EH (cell line): ENCODE measurements around the gene FOXC2.
A peak's percentile ranks its signal among the peaks of the same experiment; 100 is the strongest.

ENCODE experiments used
- DNase-seq: peaks from one replicate; pipeline ENCODE4 v3.0.0-alpha.2; 2015; ENCODE audit warnings: low read depth

The FOXC2 gene

DNA sequence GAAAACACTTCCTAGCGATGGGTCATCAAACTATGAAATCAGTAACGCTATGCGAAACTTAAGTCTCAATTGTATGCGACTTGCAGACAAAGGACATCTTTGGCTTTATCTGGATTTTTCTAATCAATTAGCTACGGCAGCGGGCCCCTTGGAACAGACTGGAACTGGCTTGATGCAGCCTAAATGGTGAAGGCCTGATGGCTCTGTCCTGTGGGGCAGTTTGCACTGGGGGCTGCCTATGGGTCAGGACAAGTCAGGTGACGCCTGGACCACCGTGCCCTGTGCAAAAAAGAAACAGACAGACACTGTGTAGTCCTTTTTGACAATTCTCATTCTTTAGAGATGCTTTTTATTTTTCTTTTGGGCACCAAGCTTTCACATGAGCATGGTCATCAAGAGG, 33.6 kb upstream of the FOXC2 start:
- no peak for DNase-seq

DNA sequence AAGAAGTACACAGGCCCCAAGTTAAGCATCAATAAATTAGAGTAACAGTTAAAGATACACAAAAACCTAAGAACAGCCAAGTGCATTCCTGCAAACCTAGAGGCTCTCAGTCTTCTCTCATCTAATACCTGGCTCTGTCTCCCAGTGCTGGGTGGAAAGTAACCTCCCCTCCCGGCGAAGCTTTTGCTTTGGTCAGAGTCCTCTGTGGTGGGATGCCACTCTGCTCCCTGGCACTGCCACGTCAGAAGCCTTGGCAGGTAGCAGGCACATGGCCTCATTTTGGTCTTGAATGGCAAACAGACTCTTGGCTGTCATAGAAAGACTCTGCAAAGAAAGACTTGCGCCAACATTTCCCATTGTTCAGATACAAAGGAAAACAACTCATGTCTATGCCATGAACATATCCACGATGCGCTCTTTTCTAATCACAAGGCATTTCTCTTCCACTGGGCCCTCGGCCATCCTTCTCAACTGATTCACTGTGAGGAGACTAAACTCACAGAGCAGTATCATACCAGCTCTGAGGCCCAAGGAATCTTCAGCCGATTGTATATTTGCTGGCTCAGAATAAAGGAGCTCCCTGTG, 32.8 kb upstream of the FOXC2 start:
- DNase-seq, result no peak

DNA sequence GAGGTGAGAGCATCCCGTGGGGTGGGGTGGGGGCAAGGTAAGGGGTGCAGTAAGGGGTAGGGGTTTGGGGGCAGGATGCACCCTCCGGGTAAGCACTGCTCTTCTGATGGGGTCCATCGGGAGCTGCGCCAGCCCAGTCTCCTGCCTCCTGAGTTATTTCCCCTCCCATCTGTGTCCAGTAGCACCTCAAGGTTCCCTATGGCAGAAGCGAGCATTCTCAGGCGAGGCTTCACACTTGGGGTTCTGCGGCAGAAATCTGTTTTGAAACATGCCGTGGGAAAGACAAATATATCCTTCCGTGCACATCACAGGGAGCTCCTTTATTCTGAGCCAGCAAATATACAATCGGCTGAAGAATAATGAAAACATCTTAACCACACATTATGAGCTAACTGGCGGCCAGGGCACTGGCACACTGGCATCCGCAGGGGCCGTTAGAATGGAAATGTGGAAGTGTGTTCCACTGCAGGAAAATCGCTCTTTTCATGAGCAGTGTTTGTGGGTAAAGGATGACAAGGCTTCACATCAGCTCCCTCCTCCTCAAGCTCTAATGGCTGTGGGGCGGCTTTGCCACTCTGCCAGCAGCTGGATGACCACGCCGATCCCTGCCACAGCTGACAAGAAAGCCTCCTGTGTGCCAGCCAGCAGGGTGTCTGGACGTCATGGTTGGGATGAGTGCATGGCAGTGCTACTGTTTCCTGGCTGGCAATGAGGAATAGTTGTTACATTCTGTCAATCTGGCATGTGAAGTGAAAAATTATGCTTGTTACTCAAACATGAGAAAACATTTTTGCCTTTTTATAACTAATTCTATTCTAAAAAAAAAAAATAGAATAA, 31.6 kb upstream of the FOXC2 start:
- no peak for DNase-seq

DNA sequence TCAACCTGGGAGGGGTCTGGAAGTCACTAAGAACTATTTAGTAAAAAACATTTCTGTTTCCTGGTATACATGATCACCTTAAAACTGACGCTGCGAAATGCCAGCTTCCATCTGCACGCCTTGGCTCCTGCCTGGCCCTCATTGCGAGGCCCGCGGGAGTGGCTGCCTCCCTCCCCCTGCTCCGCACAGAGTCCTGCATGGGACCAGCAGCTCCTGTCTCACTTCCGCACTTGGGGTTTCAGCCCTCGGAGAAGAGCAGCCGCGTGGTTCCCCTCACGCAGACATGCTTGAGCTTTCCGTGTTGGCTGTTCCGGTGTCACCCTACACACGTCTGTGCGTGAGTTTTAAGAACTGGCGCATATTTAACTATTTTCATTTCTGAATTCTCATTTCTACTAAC, 30.0 kb upstream of the FOXC2 start:
- DNase-seq, result no peak

DNA sequence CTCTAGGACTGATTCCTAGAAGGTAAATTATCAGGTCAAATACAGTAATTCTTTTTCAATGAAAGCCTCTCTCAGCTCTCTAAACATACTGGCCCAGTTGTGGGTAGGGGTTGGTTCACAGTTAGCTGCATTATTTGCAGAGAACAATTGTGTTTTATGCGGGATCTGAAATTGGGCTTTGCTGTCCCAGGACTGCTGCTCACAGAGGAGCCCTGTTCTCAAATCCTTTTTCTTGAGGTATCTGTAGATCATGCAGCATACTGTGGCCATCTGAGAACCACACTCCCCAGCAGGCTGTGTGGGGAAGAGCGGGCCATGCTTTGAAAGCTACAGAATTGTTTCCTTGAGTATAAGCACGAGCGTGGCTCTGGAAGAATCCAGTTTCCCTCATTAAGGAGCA, 29.1 kb upstream of the FOXC2 start:
- no peak for DNase-seq

DNA sequence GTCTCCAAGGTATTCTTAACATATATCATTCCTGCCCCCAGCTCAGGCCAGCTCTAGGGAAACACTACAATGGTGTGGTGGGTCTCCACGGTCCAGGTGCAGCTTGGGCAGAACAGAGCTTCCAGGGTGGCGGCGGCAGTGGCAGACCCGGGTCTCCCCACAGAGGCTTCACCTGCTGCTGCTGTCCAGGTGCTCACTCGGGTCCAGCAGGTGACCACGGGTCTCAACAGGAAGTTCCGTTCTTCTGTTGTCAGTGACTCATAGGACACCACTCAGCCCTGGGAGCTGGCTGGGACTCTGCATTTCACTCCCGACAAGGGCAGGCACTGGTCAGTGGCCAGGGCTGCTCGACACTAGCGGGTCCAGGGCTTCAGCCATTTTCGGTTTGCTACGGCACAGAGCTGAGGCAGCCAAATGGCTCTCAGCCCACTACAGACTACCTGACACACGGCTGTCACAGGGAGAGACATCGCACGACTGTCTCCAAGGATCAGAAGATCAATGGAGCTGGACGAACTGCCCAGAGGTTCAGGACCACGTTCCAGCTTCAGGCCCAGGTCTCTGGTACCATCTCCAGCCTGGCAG, 28.3 kb upstream of the FOXC2 start:
- DNase-seq, result no peak

DNA sequence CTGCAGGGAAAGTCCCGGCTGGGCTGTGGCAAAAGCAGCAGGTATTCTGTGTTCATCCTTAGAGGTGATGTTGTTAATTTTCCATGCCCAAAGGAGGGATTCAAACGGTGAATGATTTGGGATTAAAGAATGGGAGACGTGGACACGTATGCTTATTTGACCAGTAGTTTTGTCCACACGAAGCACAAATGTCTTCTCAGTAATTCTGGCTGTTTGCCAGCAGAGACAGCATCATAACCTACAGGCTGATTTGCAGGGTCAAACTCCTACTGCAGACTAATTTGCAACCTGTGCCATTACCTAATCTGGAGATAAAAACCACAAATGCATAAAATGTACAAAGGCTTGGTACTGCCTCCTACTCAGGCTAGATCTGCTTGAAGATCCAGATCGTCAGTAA, 25.7 kb upstream of the FOXC2 start:
- no peak for DNase-seq

DNA sequence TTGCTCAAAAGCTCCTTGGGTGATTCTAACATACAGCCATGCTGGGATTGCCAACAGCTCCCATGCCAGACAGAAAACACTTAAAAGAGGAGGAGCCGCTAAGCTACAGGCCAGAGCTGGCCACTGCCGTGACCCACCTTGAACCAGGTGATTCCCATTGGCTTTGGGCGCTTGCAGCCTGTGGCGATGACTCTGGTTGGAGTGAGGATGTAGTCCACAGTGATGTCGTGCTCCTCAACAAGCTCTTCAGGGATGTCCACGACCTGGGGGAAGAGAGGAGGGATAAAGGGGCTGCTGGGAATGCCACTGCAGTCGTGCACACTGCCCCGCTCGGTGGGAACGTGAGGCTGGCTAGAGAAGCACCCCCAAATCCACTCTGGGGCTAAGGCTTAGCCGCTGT, 25.1 kb upstream of the FOXC2 start:
- no peak for DNase-seq

DNA sequence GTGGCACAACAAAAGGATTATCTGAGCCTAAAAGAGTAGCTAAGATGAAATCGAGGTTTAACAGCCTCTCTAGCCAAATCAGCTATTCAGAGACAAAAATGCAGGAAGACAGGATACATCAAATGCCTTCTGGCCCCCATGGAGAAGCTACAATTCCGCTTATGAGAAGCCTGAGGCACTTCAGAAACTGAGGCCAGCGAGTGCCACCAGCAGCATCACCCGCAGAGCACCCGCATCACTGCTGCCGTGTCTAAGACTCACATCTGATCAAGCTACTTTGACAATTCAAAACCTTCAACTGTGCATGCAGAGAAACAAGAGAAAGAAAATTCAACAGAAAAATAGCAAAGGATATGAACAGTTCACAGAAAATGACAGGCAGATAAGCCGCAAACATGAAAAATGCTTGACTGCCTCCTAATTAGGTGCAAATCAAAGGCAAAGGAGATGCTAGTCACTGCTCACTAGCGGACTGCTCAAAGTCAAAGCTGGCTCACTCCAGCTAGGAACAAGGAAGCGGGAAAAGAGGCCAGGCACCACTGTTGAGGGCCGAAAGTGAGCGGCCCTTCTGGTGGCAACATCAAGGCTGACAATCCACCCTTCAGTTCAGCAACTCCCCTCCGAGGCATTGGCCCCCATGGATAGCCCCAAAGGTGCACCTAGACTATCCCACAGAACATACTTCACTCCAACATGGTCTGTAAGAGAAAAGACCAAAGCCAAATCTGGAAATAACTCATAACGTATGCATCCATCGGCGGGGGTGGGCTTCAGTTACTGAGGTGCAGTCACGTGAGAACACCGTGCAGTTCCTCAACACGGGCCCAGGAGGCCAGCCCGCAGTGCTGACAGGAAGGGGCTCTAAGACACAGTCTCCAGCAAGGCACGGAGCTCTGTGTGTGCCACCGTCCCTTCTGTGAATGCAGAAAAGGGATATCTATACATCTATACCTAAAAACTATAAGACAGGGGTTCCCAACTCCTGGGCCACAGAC, 23.6 kb upstream of the FOXC2 start:
- no peak for DNase-seq

DNA sequence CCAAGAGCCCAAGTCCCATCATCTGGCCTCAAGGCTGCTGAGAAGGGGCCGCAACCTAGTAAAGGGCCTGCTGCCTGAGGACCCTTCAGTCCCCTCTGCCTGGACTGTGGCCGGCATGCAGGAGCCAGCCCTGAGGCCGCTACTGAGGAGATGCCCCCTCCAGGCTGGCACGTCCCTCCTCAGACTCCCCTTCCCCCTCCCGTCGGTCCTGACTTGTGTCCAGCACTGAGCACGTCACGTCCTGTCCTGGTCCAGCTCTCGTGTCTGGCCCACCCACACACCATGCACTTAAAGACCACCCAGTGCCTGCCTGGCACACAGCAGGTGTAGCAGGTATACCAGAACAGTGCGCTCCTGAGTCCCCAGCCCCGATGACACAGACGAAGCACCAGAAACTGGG, 21.1 kb upstream of the FOXC2 start:
- no peak for DNase-seq

DNA sequence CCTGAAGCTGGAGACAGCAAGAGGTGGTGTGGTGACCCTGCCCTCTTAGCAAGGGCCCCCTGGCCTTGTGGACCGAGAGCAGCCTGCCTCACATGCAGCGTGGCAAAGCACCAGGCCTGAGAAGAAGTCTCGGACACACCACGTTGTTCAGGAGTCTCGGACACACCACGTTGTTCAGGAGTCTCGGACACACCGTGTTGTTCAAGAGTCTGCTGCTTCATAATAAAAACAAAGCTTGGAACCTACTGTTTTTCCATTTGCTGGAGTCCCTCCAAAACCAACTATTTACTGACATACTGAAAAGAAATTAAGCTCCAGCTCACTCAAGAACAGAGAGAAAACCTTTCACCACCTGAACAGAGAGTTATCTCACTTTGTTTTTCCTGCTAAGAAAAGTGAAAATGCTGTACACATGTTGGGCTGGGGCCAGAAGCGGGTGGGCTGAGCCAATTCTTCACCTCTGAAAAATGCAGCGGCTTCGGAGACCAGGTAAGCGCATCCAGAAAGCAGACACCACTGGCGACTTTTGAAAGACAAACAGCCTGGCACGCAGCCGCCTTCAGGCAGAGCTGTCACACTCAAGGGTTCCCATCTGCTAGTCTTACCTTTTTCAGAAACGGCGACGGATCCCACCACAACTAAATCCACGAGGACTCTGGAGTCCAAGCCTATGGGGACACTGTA, 20.5 kb upstream of the FOXC2 start:
- DNase-seq, result no peak

DNA sequence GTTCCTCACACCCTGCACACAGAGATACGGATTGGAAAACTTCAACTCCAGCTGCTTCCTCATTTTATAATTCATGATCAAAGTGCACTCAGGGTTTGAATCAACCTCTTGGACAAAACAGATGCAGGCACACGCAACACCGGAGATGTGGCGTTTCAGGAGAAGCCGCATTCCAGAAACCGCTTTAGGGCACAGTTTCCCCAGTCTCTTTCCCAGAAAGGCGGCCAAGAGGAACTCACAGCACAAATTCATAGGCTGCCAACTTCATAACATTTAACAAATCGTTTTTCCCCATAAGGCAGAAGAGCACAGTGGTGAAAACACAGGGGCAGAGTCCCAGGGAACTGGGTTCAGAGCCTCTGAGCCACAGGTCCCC, 20.0 kb upstream of the FOXC2 start:
- no peak for DNase-seq

DNA sequence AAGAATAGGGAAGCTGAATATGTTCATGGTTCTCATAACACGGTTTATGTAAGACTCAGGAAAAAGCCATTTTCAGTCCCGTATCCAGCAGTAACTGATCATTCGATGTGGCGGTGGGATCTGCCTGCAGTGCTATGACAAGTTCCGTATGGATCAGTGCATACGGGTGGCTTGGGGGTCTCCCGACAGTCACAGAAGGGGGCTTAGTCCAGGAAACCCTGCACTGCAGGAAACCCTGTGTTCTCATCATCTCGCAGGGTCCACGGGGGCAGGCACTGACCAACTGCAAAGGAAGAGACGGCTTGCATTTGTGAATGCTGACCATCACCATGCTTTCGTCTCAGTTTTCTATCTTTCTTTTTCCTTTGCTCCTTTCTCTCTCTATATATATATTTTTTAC, 19.3 kb upstream of the FOXC2 start:
- DNase-seq, result no peak

DNA sequence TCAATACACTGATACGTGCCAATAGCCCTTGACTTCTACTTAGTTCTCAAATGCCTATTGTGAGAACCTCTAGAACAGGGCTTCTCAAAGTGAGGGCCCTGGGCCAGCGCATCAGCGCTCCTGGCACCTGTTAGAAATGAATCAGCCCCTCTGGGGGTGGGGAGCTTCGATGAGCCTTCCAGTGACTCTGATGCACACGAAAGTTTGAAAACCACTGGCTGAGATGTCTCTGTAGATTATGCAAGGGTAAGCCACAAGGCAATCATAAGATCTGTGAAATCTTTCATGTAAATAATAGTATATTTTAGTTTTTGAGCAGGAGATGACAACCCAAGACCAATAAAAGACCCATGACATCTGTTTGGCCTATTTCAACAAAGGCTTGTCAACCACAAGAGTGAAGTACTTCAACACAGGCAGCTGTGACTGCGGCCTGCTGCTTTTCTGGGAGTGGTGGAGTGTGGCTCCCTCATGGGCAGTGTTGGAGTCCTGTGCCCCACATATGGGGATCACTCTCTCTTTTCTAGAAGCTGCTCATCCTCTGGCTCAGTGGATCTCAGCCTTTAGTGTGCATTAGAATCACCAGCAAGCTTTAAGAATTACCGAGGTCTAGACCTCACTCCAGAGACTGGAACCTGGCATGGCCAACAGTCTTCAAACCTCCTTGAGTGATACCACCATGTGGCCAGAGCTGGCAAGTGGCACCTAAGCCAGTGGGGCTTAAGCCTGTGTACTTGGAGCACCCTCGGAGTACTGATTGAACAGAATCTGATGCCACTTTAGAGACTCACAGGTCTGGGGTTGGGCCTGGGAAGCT, 17.3 kb upstream of the FOXC2 start:
- no peak for DNase-seq

DNA sequence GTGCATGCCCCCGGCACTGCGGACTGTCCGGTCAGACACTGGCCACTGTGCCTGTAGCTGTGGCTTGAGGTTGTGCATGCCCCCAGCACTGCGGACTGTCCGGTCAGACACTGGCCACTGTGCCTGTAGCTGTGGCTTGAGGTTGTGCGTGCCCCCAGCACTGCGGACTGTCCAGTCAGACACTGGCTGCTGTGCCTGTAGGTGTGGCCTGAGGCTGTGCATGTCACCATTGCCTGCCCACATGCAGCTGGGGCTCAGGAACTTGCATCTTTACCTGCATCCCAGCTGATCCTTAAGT, 16.8 kb upstream of the FOXC2 start:
- no peak for DNase-seq

DNA sequence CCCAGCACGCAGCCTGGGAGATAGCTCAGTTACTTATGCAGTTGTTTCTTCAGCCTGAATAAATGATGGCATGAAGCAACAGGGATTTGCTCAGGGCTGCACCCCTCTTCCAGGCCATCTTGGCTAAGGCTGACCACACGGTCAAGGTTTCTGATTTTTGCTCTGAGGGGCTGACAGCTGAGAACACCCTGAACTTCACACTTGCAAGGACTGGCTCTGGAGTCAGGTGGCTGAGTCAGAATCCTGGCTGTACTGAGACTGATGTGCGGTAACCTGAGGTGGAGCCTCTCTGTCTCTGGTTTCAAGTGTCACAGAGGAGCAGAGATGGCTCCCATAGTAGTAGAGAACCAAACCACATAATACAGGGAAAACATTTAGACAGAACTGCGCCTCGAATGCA, 16.3 kb upstream of the FOXC2 start:
- DNase-seq, result no peak

DNA sequence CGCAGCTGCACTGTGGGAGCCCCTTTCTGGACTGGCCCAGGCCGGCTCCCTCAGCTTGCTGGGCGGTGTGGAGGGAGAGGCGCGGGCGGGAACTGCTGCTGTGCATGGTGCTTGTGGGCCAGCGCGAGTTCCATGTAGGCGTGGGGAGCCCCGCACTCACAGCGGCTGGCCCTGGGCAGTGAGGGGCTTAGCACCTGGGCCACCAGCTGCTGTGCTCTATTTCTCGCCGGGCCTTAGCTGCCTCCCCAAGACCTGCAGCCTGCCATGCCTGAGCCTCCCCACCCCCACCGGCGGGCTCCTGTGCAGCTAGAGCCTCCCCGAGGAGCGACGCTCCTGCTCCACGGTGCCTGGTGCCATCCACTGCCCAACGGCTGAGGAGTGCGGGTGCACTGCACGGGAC, 13.3 kb upstream of the FOXC2 start:
- no peak for DNase-seq

DNA sequence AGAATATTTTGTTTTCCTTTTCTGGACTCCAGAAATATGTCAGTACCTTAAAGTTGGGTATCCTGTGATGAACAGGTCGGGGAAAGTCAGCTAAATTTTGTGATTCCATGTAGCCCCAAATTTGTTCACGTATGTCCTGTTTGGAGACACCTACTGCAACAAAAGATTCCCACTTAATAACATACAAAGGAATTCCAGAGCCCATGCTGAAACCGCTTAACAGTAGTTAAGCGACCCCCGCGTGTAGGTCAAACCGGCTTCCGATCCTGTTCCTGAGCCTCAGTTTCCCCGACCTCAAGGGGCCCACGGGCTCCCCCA, 12.1 kb upstream of the FOXC2 start:
- DNase-seq, result no peak

DNA sequence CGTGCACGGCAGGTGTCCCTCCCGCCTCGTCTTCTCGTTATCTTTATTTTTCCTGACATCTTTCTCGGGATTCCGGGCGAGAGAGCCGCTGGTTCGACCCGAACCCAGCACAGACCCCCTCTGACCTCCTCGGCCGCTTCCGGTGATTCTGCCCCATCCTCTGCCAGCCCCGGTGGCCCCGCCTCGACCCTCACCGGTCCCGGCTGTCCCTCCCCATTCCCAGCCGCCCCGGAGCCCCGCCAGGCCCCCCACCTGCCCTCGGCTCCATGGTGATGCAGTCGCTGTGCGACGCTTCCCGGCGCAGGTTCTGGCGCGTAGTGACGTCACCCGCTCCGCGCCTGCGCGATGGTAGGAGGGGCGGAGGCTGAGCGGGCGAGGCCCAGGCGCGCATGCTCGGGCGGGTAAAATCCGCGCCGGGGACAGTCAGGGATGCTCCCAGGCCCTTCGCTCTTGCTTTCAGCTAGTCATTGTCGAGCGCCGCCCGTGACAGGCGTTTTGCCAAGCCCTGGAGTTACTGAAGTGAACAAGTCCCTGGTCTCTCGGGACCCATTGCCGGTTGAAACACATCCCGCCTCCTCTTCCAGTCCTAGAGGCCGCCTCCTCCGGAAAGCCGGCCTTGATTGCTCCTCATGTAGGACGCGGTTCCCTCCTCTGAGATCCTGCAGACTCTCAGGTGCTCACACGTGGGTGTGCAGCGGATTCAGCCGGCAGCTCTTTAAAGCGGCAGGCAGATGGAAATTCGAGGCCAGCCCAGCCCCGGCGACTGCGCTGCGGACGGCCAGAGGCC, 11.5 kb upstream of the FOXC2 start, which contains the start of gene MTHFSD:
Gene MTHFSD (minus strand): TSS at position 319 of the 787 bp plus-strand sequence. CDS start 51 bp downstream, at position 268.
- DNase-seq, result peak; percentile 89

DNA sequence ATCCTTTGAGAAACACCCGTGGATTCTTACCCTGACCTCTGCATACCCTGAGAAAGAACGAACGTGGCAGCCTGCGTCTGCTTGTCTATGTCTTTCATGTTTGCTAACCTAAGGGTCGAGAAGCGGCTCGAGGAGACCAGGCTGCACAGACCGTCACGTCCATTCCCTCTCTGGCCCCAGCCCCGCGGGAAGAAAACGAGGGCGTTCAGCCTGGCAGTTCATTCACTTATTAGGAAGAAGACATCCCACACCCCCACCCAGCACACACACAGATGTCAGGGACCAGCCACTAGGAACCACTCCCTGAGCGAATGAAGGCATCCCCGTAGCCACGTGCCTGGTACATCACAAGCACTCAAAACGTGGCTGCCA, 10.9 kb upstream of the FOXC2 start:
- DNase-seq, result peak; percentile 3
